Small intestine (tissue), 7 donors: ENCODE data around the gene POLR3GL. TPM values are rescaled to one million over a fixed set of nuclear protein-coding genes. Genes with fewer than 3 reads are reported as not detected.

ENCODE experiments used
- DNase-seq, 2 donors: peaks; one replicate each; pipeline versions ENCODE4 v3.0.0 to v3.0.0-alpha.2; 2013
- FAIRE-seq: peaks from 2 replicates; lab custom pipeline; 2012; peaks lifted over from hg19 to GRCh38; lab: Jason Lieb, UNC
- H3K27ac ChIP-seq, 3 donors: one replicate each; pipeline ENCODE4 v1.5.1; 2013; ENCODE audit warnings: low read length in 2 of 3, mild to moderate bottlenecking in 2 of 3, control low read depth in 1 of 3, inconsistent platforms in 1 of 3, low read depth in 1 of 3, moderate library complexity in 1 of 3
- H3K27me3 ChIP-seq, 3 donors: one replicate each; pipeline ENCODE4 v1.6.1; 2013; ENCODE audit warnings: low read length in 3 of 3, inconsistent platforms in 1 of 3; ENCODE audit not compliant: control insufficient read depth in 3 of 3, insufficient read depth in 3 of 3
- H3K36me3 ChIP-seq, 3 donors: one replicate each; pipeline ENCODE4 v1.6.1; 2013; ENCODE audit warnings: low read length in 3 of 3, inconsistent platforms in 1 of 3, low read depth in 1 of 3, mild to moderate bottlenecking in 1 of 3, moderate library complexity in 1 of 3; ENCODE audit not compliant: control insufficient read depth in 3 of 3, insufficient read depth in 2 of 3
- H3K4me1 ChIP-seq, 3 donors: one replicate each; pipeline ENCODE4 v1.6.1; 2013; ENCODE audit warnings: low read length in 2 of 3, inconsistent platforms in 1 of 3, low read depth in 1 of 3, mild to moderate bottlenecking in 1 of 3, moderate library complexity in 1 of 3; ENCODE audit not compliant: control insufficient read depth in 3 of 3, insufficient read depth in 2 of 3
- H3K4me3 ChIP-seq, 3 donors: one replicate each; pipeline ENCODE4 v1.5.1; 2013; ENCODE audit warnings: low read length in 3 of 3, control low read depth in 1 of 3, inconsistent platforms in 1 of 3, low read depth in 1 of 3, mild to moderate bottlenecking in 1 of 3, moderate library complexity in 1 of 3
- H3K9me3 ChIP-seq, 2 donors: one replicate each; pipeline ENCODE4 v1.6.1; 2013; ENCODE audit warnings: low read depth in 1 of 2, low read length in 1 of 2; ENCODE audit not compliant: control insufficient read depth in 2 of 2, insufficient read depth in 1 of 2
- WGBS, 3 donors: extraction: QIAGEN DNeasy Blood & Tissue Kit; methylation state at CpG; one replicate each; pipeline ENCODE4 v1.1.7; 2013; 5-methylcytosine and 5-hydroxymethylcytosine counted together
- polyA plus RNA-seq, 4 donors: library from polyadenylated mRNA; stranded (reverse) in 3 of 4; unstranded in 1 of 4; fragments of 200-250 nt in 3 of 4; fragments of 120-200 nt in 1 of 4; gene quantifications; one replicate each; pipeline versions ENCODE4 v1.2.1 to v1.2.3, GENCODE V29; 2013
- donor health status: healthy with polysubstance abuse.
- donor health status: control.
- donor health status: control.
- donor health status: Bipolar disorder and iron deficiency.
- donor health status: healthy.

Gene POLR3GL
- polyA plus RNA-seq, 4 donors: 28.2 to 37.3 (median 33.8) TPM

- H3K4me3 ChIP-seq: no peak overlapping the region
- 9 to 26% (median 22%) methylated on average over 5 of the region's 5 CpGs for WGBS, 3 donors
- FAIRE-seq: no peak
Observed at GRCh38 chr1:145999321-146000024, 35.0 kb downstream of the POLR3GL start.

GRCh38 chr1:146001709-146002108 is 37.2 kb downstream of the POLR3GL start:
- Histone ChIP-seq H3K4me1 (peaks cover 4 to 14% (median 5%) of the 10 kb centered on the region in 3 donors), H3K27ac (peak overlapping the region in 1 of 3 donors; percentile 67), H3K36me3 (no peaks in the 10 kb centered on the region), H3K9me3 (no peaks in the 10 kb centered on the region), H3K4me3 (no peak overlapping the region), H3K27me3 (no peaks in the 10 kb centered on the region)
- DNase-seq: no peak
- FAIRE-seq: no peak
- WGBS, 3 donors: 94 to 98% (median 97%) methylated on average over 2 of the region's 2 CpGs

More at GRCh38 chr1:145999321-146000024, 35.0 kb downstream of the POLR3GL start:
- H3K9me3 ChIP-seq: no peaks in the 10 kb centered on the region
- peak overlapping the region; percentile 24 to 87 (median 71) for H3K27ac ChIP-seq
- peaks cover 4 to 14% (median 5%) of the 10 kb centered on the region in 3 donors for H3K4me1 ChIP-seq
- H3K36me3 ChIP-seq: peaks cover 0 to 6% (median 5%) of the 10 kb centered on the region in 3 donors
- H3K27me3 ChIP-seq: no peaks in the 10 kb centered on the region
- peak in 1 of 2 donors; percentile 62 for DNase-seq

- WGBS, 3 donors: 83 to 87% (median 84%) methylated on average over 8 of the region's 8 CpGs
- no peak for DNase-seq
Observed at GRCh38 chr1:146007489-146008133, 43.1 kb downstream of the POLR3GL start.

GRCh38 chr1:146010126-146010738 is 45.7 kb downstream of the POLR3GL start:
- H3K27me3 ChIP-seq: peaks cover 0 to 4% (median 0%) of the 10 kb centered on the region in 3 donors
- 84 to 95% (median 86%) methylated on average over 8 of the region's 8 CpGs for WGBS, 3 donors
- FAIRE-seq (no peak), DNase-seq (no peak)
- no peaks in the 10 kb centered on the region for H3K9me3 ChIP-seq
- peaks cover 0 to 3% (median 3%) of the 10 kb centered on the region in 3 donors for H3K4me1 ChIP-seq
- H3K36me3 ChIP-seq: no peaks in the 10 kb centered on the region
- peak overlapping the region in 1 of 3 donors; percentile 38 for H3K27ac ChIP-seq
- no peak overlapping the region for H3K4me3 ChIP-seq

More at GRCh38 chr1:146007489-146008133, 43.1 kb downstream of the POLR3GL start:
- Histone ChIP-seq H3K9me3 (no peaks in the 10 kb centered on the region), H3K4me3 (no peak overlapping the region), H3K4me1 (peaks cover 0 to 3% (median 3%) of the 10 kb centered on the region in 3 donors), H3K27ac (peak overlapping the region in 1 of 3 donors; percentile 79), H3K27me3 (no peaks in the 10 kb centered on the region), H3K36me3 (no peaks in the 10 kb centered on the region)
- FAIRE-seq: no peak

DNA sequence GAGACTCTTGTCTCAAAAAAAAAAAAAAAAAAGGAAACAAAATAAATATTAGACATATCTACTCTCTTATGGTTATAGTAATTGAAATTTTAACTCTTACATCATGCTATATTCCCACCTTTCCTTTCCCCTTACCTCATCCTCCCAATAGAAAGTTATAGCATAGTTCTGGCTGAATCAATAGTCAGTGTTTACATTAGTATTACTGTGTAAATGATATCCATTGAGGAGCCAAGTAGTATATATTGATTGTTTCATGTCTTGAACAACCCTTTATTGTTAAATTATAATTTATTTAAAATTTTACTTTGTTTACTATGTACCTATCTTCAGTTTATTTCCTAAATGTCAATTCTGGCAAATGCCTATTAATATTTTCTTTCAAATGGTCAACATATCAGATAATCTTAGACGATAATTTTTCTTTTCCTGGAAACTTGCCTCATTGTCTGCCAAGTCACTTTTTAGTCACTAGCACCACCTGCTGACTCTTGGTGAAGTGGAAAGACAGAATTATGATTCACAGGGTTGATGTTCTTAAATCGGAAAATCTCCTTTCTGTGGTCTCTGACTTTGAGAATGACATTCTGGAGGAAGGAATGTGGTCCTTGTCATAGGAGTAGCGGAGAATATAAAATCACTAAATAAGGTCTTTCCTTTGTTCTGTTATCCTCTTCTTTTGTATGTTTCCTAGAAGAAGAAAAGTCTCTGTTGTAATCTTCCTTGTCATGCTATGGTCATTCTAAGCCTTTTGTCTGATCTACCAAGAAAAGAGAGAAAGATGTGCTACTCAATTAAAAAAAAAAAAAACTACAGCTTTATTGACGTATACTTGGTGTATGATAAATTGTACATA is 48.4 kb downstream of the POLR3GL start:
- Histone ChIP-seq H3K27me3 (peaks cover 0 to 12% (median 0%) of the 10 kb centered on the region in 3 donors), H3K4me1 (no peaks in the 10 kb centered on the region), H3K27ac (no peak overlapping the region), H3K9me3 (no peaks in the 10 kb centered on the region), H3K36me3 (no peaks in the 10 kb centered on the region), H3K4me3 (no peak overlapping the region)
- FAIRE-seq: no peak
- peak; percentile 70 to 75 for DNase-seq
- WGBS, 3 donors: 4 to 7% (median 6%) methylated on average over 4 of the region's 4 CpGs

DNA sequence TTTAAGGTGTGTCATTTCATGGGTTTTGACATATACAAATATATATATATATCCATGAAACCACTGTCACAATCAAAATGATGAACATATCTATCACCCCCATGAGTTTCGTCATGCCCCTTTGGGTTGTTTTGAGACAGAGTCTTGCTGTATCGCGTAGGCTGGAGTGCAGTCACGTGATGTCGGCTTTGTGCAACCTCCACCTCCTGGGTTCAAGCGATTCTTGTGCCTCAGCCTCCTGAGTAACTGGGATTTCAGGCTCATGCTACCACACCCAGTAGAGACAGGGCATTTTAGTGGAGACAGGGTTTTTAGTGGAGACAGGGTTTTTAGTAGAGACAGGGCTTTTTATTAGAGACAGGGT is 49.1 kb downstream of the POLR3GL start:
- Histone ChIP-seq H3K36me3 (no peaks in the 10 kb centered on the region), H3K27me3 (peaks cover 0 to 18% (median 0%) of the 10 kb centered on the region in 3 donors), H3K27ac (no peak overlapping the region), H3K4me1 (no peaks in the 10 kb centered on the region), H3K9me3 (no peaks in the 10 kb centered on the region), H3K4me3 (no peak overlapping the region)
- DNase-seq (no peak), FAIRE-seq (no peak)
- WGBS, 3 donors: 80 to 83% (median 82%) methylated on average over 6 of the region's 6 CpGs

DNA sequence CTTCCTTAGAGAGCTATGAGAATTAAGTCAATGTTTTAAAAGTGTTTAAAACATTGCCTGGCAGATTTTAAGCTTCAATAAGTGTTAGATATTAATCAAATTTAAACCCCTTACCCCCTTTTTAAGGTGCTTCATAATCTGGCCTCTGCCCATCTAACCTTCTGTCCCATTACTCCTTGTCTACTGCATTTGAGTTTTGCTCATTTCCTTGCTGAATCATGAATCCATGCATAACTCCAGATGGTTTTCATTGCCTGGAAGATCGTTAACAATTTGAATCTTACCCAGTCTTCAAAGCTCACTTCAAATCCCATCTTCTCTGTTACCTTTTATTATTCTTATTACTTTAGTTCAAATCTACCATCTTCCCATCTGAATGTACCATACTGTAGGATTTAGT is 52.4 kb downstream of the POLR3GL start:
- FAIRE-seq: no peak
- H3K27ac ChIP-seq: no peak overlapping the region
- whole genome bisulfite sequencing, 3 donors: 35 to 57% (median 56%) methylated on average over 1 of the region's 1 CpG
- no peak overlapping the region for H3K4me3 ChIP-seq
- H3K27me3 ChIP-seq: peaks cover 0 to 37% (median 0%) of the 10 kb centered on the region in 3 donors
- no peak for DNase-seq
- H3K36me3 ChIP-seq: no peaks in the 10 kb centered on the region
- H3K4me1 ChIP-seq: peaks cover 0 to 11% (median 0%) of the 10 kb centered on the region in 3 donors
- no peaks in the 10 kb centered on the region for H3K9me3 ChIP-seq
